ENCODE results near the gene GLI1. TPM values are rescaled to one million over a fixed set of nuclear protein-coding genes. Genes with fewer than 3 reads are reported as not detected.
A peak's percentile ranks its signal among the peaks of the same experiment; 100 is the strongest.

GLI1 gene
- total RNA-seq, 4 donors from 2014 or later = 0.09 to 0.48 TPM; not detected in 2

- peak overlapping the region in 3 of 4 donors; percentile 69 to 93 (median 76) for H3K4me3 ChIP-seq
- H3K9me3 ChIP-seq = no peaks in the 10 kb centered on the region
- 43 to 51% methylated on average over 11 to 12 of the region's 17 CpGs for WGBS, 2 donors
- no peak for DNase-seq
- no peaks in the 10 kb centered on the region for H3K27me3 ChIP-seq
- intact Hi-C loops (cut with DNase I) = no loop called here
- H3K27ac ChIP-seq = peak overlapping the region; percentile 96 to 100 (median 99)
- H3K36me3 ChIP-seq = peaks cover 20 to 45% (median 26%) of the 10 kb centered on the region in 3 donors
- H3K4me1 ChIP-seq = peaks cover 51 to 86% (median 60%) of the 10 kb centered on the region in 3 donors
- no peak for TF ChIP-seq CTCF (IDR thresholded peaks at IDR 0.05)
- TF ChIP-seq POLR2A (IDR thresholded peaks at IDR 0.05) = no peak
Observed at GRCh38 chr12:57521525-57522010, 62.0 kb downstream of the GLI1 start.

Small RNAs within 50 kb of the gene (small RNA-seq; reads per million reads assigned to genes)
- gene MIR616 (0 reads per million in 4 donors), gene RNU6-879P (0 reads per million in 4 donors)

Other genes with a start within 250 kb of the GLI1 start
- gene NXPH4, start 243.0 kb upstream of the GLI1 start, total RNA-seq = 1 to 10 TPM in 2 of 4 donors, under 1 TPM in 2; 0.21 to 5.0 (median 2.5) TPM
- 100 to 1,000 TPM in 1 of 4 donors, 10 to 100 TPM in 3; 56.1 to 104 (median 76.6) TPM for gene SHMT2, start 230.1 kb upstream of the GLI1 start, total RNA-seq
- under 1 TPM; 0.29 to 0.95 (median 0.47) TPM for gene STAC3, start 208.6 kb upstream of the GLI1 start, total RNA-seq
- gene R3HDM2, start 28.7 kb upstream of the GLI1 start, total RNA-seq = 10 to 100 TPM; 21.7 to 37.6 (median 29.3) TPM
- not detected for gene INHBC, start 25.0 kb upstream of the GLI1 start, total RNA-seq
- gene INHBE, start 4.5 kb upstream of the GLI1 start, total RNA-seq = not detected
- gene ARHGAP9, start 20.1 kb downstream of the GLI1 start, total RNA-seq = 10 to 100 TPM in 2 of 4 donors, 1 to 10 TPM in 2; 4.5 to 20.4 (median 11.3) TPM
- gene MARS1, start 28.3 kb downstream of the GLI1 start, total RNA-seq = 10 to 100 TPM; 54.2 to 94.6 (median 69.6) TPM
- gene DDIT3, start 60.7 kb downstream of the GLI1 start, total RNA-seq = 10 to 100 TPM in 3 of 4 donors, 1 to 10 TPM in 1; 5.1 to 23.3 (median 15.4) TPM
- 10 to 100 TPM; 13.8 to 33.2 (median 17.6) TPM for gene MBD6, start 63.0 kb downstream of the GLI1 start, total RNA-seq
- 100 to 1,000 TPM; 122 to 175 (median 159) TPM for gene DCTN2, start 87.4 kb downstream of the GLI1 start, total RNA-seq
- gene KIF5A, start 90.3 kb downstream of the GLI1 start, total RNA-seq = under 1 TPM in 3 of 4 donors, not detected in 1; 0.15 to 0.22 (median 0.19) TPM
- 10 to 100 TPM; 25.2 to 41.7 (median 33.1) TPM for gene PIP4K2C, start 131.4 kb downstream of the GLI1 start, total RNA-seq
- 10 to 100 TPM in 1 of 4 donors, 1 to 10 TPM in 3; 1.6 to 16.6 (median 5.6) TPM for gene DTX3, start 145.0 kb downstream of the GLI1 start, total RNA-seq
- 10 to 100 TPM in 1 of 4 donors, 1 to 10 TPM in 2, under 1 TPM in 1; 0.76 to 27.7 (median 6.2) TPM for gene ARHGEF25, start 151.7 kb downstream of the GLI1 start, total RNA-seq
- gene B4GALNT1, start 173.4 kb downstream of the GLI1 start, total RNA-seq = under 1 TPM; 0.18 to 0.56 (median 0.23) TPM
- 100 to 1,000 TPM; 151 to 231 (median 168) TPM for gene OS9, start 234.3 kb downstream of the GLI1 start, total RNA-seq

Measured in esophagus squamous epithelium (tissue), 5 donors.